Fibroblast of lung (primary cell): ENCODE data around the gene LONP2. TPM values are rescaled to one million over a fixed set of nuclear protein-coding genes. Genes with fewer than 3 reads are reported as not detected.

Source experiments
- DNase-seq, 2 donors: peaks; one replicate each; pipeline versions ENCODE4 v3.0.0 to v3.0.0-alpha.2; 2010; ENCODE audit warnings: low read depth in 2 of 2
- H2AFZ ChIP-seq: 2 replicates; pipeline ENCODE4 v1.5.1; 2012; ENCODE audit warnings: low read length, control low read depth, inconsistent platforms
- H3K27ac ChIP-seq: 2 replicates; pipeline ENCODE4 v1.5.1; 2011; ENCODE audit warnings: low read length, control low read depth; ENCODE audit not compliant: insufficient read depth
- H3K27me3 ChIP-seq: 2 replicates; pipeline ENCODE4 v1.5.1; 2011; ENCODE audit warnings: mild to moderate bottlenecking, low read length; ENCODE audit not compliant: control insufficient read depth, insufficient read depth
- H3K36me3 ChIP-seq: 2 replicates; pipeline ENCODE4 v1.5.1; 2011; ENCODE audit warnings: low read length; ENCODE audit not compliant: control insufficient read depth, insufficient read depth
- H3K4me1 ChIP-seq: 2 replicates; pipeline ENCODE4 v1.5.1; 2011; ENCODE audit warnings: low read length; ENCODE audit not compliant: control insufficient read depth, insufficient read depth; ENCODE audit errors: extremely low read depth
- H3K4me2 ChIP-seq: 2 replicates; pipeline ENCODE4 v1.5.1; 2011; ENCODE audit warnings: low read length, control low read depth; ENCODE audit not compliant: insufficient read depth; ENCODE audit errors: extremely low read depth
- H3K4me3 ChIP-seq, 4 experiments: fragments of 200-600 bp in 1 of 4; sonication (generic) in 1 of 4; replicated peaks in 1 of 4; 2 replicates each; pipeline ENCODE4 v1.5.1; 2011 to 2016; ENCODE audit warnings: low read length in 4 of 4, low read depth in 3 of 4, mild to moderate bottlenecking in 3 of 4, control low read depth in 2 of 4, inconsistent platforms in 1 of 4, mixed read lengths in 1 of 4; ENCODE audit not compliant: insufficient read depth in 1 of 4; ENCODE audit errors: control extremely low read depth in 1 of 4
- H3K79me2 ChIP-seq: 2 replicates; pipeline ENCODE4 v1.5.1; 2012; ENCODE audit warnings: mild to moderate bottlenecking, low read length, inconsistent platforms; ENCODE audit not compliant: control insufficient read depth, insufficient read depth
- H3K9ac ChIP-seq: 2 replicates; pipeline ENCODE4 v1.5.1; 2011; ENCODE audit warnings: mild to moderate bottlenecking, low read length, control low read depth; ENCODE audit not compliant: insufficient read depth
- H3K9me3 ChIP-seq: 2 replicates; pipeline ENCODE4 v1.5.1; 2012; ENCODE audit warnings: low read depth, low read length; ENCODE audit not compliant: control insufficient read depth, insufficient read depth
- H4K20me1 ChIP-seq: 2 replicates; pipeline ENCODE4 v1.5.1; 2011; ENCODE audit warnings: low read length; ENCODE audit not compliant: control insufficient read depth, insufficient read depth; ENCODE audit errors: extremely low read depth
- EZH2 ChIP-seq: IDR thresholded peaks from 2 replicates; pipeline ENCODE4 v1.5.1; 2012; ENCODE audit warnings: low read length, control low read depth, mild to moderate bottlenecking; ENCODE audit errors: missing control alignments
- polyA plus RNA-seq, 2 donors: library from polyadenylated mRNA; depleted of rRNA in 1 of 2; stranded (reverse) in 1 of 2; unstranded in 1 of 2; fragments of >200 nt; gene quantifications; 2 replicates each; pipeline ENCODE4 v1.2.1, GENCODE V29; 2011 to 2012; ENCODE audit warnings: missing spikeins in 1 of 2
- total RNA-seq: library from RNA; depleted of rRNA; stranded (reverse); fragments of >200 nt; gene quantifications from 2 replicates; pipeline ENCODE4 v1.2.1, GENCODE V29; 2014
- TF ChIP-seq, protein P1 (sequence below), 2 donors: IDR thresholded peaks in 1 of 2; conservative IDR thresholded peaks in 1 of 2; 1 replicate in 1 of 2; 2 replicates in 1 of 2; pipeline ENCODE4 v1.5.1; 2011 to 2012; ENCODE audit warnings: low read length in 2 of 2, control low read depth in 1 of 2, inconsistent platforms in 1 of 2, low read depth in 1 of 2, mild to moderate bottlenecking in 1 of 2

The LONP2 gene
- total and polyA plus RNA-seq, 2 donors (not counting 1 experiment from before 2014, with no cell fraction given): 44.0 to 60.8 TPM

GRCh38 chr16:48287239-48287638 lies 43.1 kb downstream of the LONP2 start:
- Histone ChIP-seq H3K27me3 (no peaks in the 10 kb centered on the region), H3K27ac (no peak overlapping the region), H3K9me3 (no peaks in the 10 kb centered on the region), H3K4me3 (no peak overlapping the region), H3K4me2 (no peak overlapping the region), H2AFZ (no peak overlapping the region), H3K36me3 (peaks cover 3% of the 10 kb centered on the region), H4K20me1 (no peaks in the 10 kb centered on the region), H3K4me1 (no peaks in the 10 kb centered on the region), H3K79me2 (no peaks in the 10 kb centered on the region), H3K9ac (no peak overlapping the region)
- TF ChIP-seq, protein P1, sequence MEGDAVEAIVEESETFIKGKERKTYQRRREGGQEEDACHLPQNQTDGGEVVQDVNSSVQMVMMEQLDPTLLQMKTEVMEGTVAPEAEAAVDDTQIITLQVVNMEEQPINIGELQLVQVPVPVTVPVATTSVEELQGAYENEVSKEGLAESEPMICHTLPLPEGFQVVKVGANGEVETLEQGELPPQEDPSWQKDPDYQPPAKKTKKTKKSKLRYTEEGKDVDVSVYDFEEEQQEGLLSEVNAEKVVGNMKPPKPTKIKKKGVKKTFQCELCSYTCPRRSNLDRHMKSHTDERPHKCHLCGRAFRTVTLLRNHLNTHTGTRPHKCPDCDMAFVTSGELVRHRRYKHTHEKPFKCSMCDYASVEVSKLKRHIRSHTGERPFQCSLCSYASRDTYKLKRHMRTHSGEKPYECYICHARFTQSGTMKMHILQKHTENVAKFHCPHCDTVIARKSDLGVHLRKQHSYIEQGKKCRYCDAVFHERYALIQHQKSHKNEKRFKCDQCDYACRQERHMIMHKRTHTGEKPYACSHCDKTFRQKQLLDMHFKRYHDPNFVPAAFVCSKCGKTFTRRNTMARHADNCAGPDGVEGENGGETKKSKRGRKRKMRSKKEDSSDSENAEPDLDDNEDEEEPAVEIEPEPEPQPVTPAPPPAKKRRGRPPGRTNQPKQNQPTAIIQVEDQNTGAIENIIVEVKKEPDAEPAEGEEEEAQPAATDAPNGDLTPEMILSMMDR (conservative IDR thresholded peaks at IDR 0.05 in 1 of 2, IDR thresholded peaks at IDR 0.05 in 1 of 2; ENCODE audit: low read depth in 1 of 2, low read length in 2 of 2): no peak
- no peak for TF ChIP-seq EZH2
- no peak for DNase-seq

- Histone ChIP-seq H3K4me2 (no peak overlapping the region), H3K27me3 (no peaks in the 10 kb centered on the region), H3K4me1 (no peaks in the 10 kb centered on the region), H3K27ac (no peak overlapping the region), H3K4me3 (no peak overlapping the region), H4K20me1 (no peaks in the 10 kb centered on the region), H3K36me3 (peaks cover 3% of the 10 kb centered on the region), H3K79me2 (no peaks in the 10 kb centered on the region), H3K9me3 (no peaks in the 10 kb centered on the region), H3K9ac (no peak overlapping the region), H2AFZ (no peak overlapping the region)
- TF ChIP-seq, protein P1 (conservative IDR thresholded peaks at IDR 0.05 in 1 of 2, IDR thresholded peaks at IDR 0.05 in 1 of 2; ENCODE audit: low read depth in 1 of 2, low read length in 2 of 2): no peak
- no peak for TF ChIP-seq EZH2
- DNase-seq: peak in 1 of 2 donors; percentile 56
Observed at GRCh38 chr16:48291303-48291702, 47.2 kb downstream of the LONP2 start.

DNA sequence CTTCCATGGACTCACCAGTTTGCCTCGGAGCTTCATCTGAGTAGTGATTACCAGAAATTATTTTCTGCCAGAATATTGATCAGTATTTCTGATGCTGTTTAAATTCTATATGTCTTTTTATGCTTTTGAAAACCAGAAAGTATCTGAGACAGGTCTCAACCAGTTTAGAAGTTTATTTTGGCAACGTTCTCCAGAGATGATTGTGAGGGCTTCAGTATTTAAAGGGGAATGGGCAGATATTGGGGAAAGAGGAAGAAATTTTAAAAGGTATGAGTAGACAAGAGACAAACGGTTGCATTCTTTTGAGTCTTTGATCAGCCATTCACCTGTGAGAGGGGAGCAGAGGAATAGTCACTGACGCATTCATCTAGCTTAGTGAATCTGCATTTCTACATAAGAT lies 47.7 kb downstream of the LONP2 start:
- Histone ChIP-seq H4K20me1 (no peaks in the 10 kb centered on the region), H3K27ac (no peak overlapping the region), H2AFZ (no peak overlapping the region), H3K4me3 (no peak overlapping the region), H3K9ac (no peak overlapping the region), H3K36me3 (peaks cover 2% of the 10 kb centered on the region), H3K4me1 (no peaks in the 10 kb centered on the region), H3K79me2 (no peaks in the 10 kb centered on the region), H3K9me3 (no peaks in the 10 kb centered on the region), H3K27me3 (no peaks in the 10 kb centered on the region), H3K4me2 (no peak overlapping the region)
- DNase-seq: no peak
- TF ChIP-seq EZH2: no peak
- TF ChIP-seq, protein P1 (conservative IDR thresholded peaks at IDR 0.05 in 1 of 2, IDR thresholded peaks at IDR 0.05 in 1 of 2; ENCODE audit: low read depth in 1 of 2, low read length in 2 of 2): no peak
